ENCODE data around the gene MGAT4A. TPM values are rescaled to one million over a fixed set of nuclear protein-coding genes. Genes with fewer than 3 reads are reported as not detected.

The MGAT4A gene
- total and polyA plus RNA-seq, 2 of the 13 experiments (the other 11 are each of a cell fraction or from before 2014, with no cell fraction given), result 47.2 to 90.9 TPM

GRCh38 chr2:98731894-98732349 lies 990 bp upstream of the MGAT4A start (continued):
- TF ChIP-seq ZNF703 (CRISPR knock-in tag; IDR thresholded peaks at IDR 0.05; ENCODE audit: borderline replicate concordance) (no peak), ZNF414 (CRISPR knock-in tag; IDR thresholded peaks at IDR 0.05) (no peak), TGIF2 (CRISPR knock-in tag; IDR thresholded peaks at IDR 0.05) (peak; percentile 91), ATM (IDR thresholded peaks at IDR 0.05; ENCODE audit: borderline replicate concordance) (no peak), NFKBIZ (CRISPR knock-in tag; IDR thresholded peaks at IDR 0.05) (no peak; the same call in 1 of the 2 replicates), GMEB1 (CRISPR knock-in tag; IDR thresholded peaks at IDR 0.05; ENCODE audit: borderline replicate concordance) (no peak), KAT8 (CRISPR knock-in tag; IDR thresholded peaks at IDR 0.05) (peak; percentile 42; the same call in 1 of the 2 replicates), ZNF597 (CRISPR knock-in tag; IDR thresholded peaks at IDR 0.05) (no peak), ZNF678 (CRISPR knock-in tag; IDR thresholded peaks at IDR 0.05) (no peak), ZNF878 (CRISPR knock-in tag; IDR thresholded peaks at IDR 0.05) (no peak), U2AF1 (optimal IDR thresholded peaks at IDR 0.05; ENCODE audit: low read depth, low read length) (no peak), ZBTB40 (IDR thresholded peaks at IDR 0.05) (peak; percentile 52), ZBTB40 (CRISPR knock-in tag; IDR thresholded peaks at IDR 0.05) (peak; percentile 90; the same call in 1 of the 2 replicates), NCOA2 (CRISPR knock-in tag; IDR thresholded peaks at IDR 0.05) (peak; percentile 62; the same call in 1 of the 2 replicates), YY1 (IDR thresholded peaks at IDR 0.05; ENCODE audit: insufficient read depth, insufficient replicate concordance, low read depth, low read length) (no peak), ZC3H13 (CRISPR knock-in tag; IDR thresholded peaks at IDR 0.05) (0 out of 2 replicates have a peak, but pooled peaks have one; percentile 8), MTF1 (CRISPR knock-in tag; IDR thresholded peaks at IDR 0.05) (no peak), FOXP1 (IDR thresholded peaks at IDR 0.05) (no peak), FOXP1 (CRISPR knock-in tag; IDR thresholded peaks at IDR 0.05) (0 out of 2 replicates have a peak, but pooled peaks have one; percentile 6)
